ENCODE measurements around the gene ORM1.
"Not testable (repeated sequence)": the region's sequence is repeated elsewhere in the genome, so short reads cannot be mapped to it uniquely, and the experiment has no call there.

Gene ORM1

DNA sequence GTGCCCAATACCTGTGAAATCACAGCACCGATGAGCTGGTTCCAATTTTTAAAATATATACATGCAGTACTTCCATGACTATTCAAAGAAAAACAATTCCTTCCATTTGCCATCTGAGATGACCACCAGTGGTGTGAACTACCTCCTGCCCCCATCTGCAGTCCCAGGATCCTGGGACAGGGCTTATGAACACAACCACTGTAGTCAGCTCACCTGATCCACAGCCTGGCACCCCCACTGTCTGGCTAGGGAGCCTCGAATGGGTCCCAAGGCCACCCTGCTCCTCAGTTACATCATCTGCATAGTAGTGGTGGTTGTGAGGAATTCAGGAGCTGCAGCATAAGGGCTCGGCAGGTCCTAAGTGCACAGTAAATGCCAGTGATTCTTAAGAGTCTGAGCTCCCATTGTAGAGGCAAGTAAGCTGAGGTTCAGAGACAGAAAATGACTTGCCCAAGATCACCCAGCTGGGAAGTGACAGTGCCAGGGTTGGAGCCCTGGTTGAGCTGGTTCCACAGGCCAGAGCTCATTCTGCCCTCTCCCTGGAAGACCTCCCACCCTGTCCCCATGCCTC lies 2.9 kb downstream of the ORM1 start:
- DNase-seq = not testable (repeated sequence)

DNA sequence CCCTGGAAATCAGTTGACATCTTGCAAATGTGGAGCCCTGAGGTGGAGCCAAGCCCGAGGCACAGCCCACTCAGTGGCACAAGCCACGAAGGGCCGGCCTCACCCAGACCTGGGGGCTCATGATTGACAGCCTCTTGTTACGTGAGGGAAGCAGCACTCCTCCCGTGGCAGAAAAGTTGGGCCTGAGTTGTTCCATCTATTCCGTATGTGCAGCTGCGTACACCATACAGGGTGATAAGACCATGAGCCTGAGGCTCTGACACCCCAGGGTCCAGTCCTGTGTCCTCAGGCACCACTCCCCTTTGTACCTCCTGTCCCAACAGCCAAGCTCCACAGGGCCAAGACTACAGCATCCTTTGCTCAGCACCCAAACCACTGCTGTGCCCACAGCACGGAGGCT lies 4.9 kb downstream of the ORM1 start:
- no peak for DNase-seq

DNA sequence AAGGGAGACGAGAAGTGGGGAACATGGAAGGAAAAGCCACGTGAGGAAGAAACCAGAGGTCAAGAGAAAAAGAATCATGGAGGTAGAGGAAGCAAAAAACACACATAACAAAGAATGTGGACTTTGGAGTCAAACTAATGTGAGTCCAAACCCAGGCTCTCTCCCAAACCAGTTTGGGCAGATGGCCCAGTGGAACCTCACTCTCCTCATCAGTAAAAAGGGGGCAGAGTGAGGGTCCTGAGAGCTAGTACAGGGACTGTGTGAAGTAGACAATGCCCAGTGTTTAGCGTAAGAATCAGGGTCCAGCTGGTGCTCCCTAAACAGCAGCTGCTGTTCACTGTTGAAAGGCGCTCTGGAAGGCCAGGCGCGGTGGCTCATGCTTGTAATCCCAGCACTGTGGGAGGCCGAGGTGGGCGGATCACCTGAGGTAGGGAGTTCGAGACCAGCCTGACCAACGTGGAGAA lies 5.5 kb downstream of the ORM1 start:
- DNase-seq = not testable (repeated sequence)

DNA sequence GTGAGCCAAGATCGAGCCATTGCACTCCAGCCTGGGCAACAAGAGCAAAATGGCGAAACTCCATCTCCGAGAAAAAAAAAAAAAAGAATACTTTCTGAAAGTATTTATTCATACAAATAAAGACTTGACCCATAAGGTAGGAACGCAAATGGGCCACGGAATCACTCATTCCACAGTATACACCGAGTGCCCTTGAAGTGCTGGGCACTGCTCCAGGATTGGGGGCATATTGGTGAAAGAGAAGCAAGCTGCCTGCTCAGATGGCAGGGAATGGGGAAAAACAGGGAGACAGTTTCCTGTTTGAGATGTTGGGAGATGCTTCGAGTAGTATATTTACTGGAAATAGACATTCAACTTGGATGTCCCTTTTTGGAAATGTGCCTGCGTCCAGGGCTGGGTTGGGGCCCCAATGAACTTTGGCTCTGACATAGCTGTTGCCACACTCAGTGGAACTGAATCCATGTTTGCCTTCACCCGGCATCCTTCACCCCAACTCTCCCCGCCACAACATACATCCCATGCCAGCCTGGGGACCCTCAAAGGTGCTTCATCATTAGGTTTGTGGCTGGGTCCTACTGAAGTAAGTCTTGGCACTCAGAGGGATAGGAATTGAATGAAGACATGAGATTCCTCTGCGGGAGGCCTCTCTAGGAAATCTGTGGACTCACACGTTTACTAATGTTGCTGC lies 6.2 kb downstream of the ORM1 start:
- DNase-seq = not testable (repeated sequence)

DNA sequence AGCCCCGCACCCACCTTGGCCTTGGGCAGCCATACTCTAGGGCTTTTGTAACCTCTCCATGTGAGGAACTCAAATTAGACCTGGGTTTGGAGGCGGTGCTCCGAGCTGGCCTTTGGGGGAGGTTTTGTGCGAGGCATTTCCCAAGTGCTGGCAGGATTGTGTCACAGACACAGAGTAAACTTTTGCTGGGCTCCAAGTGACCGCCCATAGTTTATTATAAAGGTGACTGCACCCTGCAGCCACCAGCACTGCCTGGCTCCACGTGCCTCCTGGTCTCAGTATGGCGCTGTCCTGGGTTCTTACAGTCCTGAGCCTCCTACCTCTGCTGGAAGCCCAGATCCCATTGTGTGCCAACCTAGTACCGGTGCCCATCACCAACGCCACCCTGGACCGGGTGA lies 6.7 kb downstream of the ORM1 start, which contains the start of gene ORM2:
Gene ORM2, plus strand, starts transcription at position 245 of the 398 bp plus-strand sequence. Its CDS starts 36 bp downstream, at position 281.
- DNase-seq = not testable (repeated sequence)

DNA sequence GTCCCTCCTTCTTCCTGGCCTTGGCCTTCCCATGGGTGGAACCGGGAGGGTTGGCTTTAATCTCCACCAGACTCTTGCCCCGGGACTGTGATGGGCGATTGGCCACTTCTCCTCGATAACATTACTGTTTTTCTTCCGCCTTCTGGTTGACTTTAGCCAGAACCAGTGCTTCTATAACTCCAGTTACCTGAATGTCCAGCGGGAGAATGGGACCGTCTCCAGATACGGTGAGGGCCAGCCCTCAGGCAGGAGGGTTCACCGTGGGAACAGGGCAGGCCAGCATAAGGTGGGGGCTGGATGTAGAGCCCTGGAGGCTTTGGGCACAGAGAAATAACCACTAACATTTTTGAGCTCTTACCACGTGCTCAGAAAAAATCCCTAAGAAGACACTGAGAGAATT lies 7.7 kb downstream of the ORM1 start:
- DNase-seq = no peak

DNA sequence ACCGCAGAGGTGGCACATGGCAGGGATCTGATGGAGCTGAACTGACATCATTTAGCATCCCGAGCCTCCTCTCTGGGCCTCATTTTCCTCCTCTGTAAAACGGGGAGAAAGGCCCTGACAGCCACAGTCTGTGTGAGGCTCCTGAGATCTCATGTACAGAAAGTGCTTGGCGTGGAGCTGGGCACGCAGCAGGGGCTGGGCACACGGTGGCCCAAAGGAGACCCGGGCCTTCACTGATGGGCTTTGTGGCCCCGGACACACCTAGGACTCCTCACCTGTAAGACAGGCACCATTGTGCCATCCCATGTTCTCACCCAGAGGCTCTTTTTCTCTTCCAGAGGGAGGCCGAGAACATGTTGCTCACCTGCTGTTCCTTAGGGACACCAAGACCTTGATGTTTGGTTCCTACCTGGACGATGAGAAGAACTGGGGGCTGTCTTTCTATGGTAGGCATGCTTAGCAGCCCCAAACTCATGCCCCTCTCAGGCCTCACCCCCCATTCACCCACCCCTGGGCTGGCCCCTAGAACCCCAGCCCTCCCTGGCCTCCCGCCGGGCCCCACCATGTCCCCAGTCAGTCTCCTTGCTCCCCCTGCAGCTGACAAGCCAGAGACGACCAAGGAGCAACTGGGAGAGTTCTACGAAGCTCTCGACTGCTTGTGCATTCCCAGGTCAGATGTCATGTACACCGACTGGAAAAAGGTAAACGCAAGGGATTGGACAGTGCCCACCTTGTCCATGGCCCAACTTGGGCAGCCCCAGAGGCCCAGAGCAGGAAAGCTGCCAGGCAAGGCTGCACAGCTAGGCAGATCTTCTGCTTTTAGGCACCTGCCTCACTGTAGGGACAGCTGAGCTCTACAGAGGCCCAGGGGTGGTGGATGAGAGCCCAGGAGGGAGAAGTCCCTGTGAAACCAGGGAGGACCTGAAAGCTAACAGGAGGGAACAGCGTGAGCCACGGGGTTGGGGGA lies 8.6 kb downstream of the ORM1 start:
- DNase-seq = not testable (repeated sequence)

DNA sequence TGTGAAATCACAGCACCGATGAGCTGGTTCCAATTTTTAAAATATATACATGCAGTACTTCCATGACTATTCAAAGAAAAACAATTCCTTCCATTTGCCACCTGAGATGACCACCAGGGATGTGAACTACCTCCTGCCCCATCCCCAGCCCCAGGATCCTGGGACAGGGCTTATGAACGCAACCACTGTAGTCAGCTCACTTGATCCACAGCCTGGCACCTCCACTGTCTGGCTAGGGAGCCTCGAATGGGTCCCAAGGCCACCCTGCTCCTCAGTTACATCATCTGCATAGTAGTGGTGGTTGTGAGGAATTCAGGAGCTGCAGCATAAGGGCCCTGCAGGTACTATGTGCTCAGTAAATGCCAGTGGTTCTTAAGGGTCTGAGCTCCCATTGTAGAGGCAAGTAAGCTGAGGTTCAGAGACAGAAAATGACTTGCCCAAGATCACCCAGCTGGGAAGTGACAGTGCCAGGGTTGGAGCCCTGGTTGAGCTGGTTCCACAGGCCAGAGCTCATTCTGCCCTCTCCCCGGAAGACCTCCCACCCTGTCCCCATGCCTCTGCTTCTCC lies 9.7 kb downstream of the ORM1 start:
- DNase-seq = not testable (repeated sequence)

DNA sequence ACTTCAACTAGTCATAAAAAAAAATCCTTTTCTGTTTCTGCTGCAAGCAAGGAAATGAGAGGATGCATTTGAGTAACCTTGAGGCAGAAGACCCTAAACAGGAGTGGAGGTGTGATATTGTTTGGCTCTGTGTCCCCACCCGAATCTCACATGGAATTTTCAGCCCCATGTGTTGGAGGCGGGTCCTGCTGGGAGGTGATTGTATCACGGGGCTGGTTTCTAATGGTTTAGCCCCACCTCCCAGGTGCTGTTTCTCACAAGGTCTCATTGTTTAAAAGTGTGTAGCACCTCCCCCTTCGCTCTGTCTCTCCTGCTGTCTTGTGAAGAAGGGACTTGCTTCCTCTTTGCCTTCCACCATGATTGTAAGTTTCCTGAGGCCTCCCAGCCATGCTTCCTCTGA lies 10.8 kb downstream of the ORM1 start:
- DNase-seq = not testable (repeated sequence)

DNA sequence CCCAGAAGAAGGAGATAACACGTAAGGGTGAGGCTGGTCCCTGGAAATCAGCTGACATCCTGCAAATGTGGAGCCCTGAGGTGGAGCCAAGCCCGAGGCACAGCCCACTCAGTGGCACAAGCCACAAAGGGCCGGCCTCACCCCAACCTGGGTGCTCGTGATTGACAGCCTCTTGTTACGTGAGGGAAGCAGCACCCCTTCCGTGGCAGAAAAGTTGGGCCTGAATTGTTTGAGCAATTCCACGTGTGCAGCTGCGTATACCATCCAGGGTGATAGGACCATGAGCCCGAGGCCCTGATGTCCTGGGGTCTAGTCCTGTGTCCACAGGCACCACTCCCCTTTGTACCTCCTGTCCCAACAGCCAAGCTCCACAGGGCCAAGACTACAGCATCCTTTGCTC lies 11.6 kb downstream of the ORM1 start:
- DNase-seq = no peak

DNA sequence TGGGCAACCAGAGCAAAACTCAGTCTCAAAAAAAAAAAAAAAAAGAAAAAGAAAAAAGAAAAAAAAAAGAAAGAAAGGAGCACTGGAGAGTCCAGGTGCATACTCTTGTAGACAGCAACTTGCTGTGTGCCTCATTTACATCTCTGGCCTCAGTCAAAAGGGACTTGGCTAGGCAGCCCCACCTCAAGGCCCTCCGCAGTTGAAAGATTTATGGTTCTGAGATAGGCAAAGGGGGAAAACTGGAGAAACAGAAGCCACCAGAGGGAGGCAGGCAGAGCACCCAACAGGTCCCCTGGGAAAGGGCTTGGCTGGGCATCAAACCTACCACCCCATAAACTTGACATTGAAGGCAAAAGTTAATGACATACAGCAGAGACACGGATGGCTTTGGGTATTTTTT lies 12.8 kb downstream of the ORM1 start:
- DNase-seq = no peak

DNA sequence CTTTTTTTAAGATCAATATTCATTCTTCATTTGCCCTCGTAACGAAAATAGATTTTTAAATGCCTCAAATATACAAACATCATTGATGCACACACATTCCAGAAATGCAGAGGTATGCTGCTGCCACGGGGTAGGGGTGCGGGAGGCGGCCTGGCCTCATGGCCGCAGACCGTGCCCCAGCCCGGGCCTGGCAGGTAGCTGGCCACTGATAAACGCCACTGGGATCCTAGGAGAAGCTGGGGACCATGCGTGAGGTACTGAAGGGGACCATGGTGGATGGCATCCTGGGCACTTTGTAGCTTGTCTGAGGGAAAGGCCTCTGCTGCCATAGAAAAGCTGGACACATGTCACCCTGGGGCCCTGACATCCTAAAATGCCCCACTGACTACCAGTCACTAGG lies 13.3 kb downstream of the ORM1 start:
- DNase-seq = no peak

DNA sequence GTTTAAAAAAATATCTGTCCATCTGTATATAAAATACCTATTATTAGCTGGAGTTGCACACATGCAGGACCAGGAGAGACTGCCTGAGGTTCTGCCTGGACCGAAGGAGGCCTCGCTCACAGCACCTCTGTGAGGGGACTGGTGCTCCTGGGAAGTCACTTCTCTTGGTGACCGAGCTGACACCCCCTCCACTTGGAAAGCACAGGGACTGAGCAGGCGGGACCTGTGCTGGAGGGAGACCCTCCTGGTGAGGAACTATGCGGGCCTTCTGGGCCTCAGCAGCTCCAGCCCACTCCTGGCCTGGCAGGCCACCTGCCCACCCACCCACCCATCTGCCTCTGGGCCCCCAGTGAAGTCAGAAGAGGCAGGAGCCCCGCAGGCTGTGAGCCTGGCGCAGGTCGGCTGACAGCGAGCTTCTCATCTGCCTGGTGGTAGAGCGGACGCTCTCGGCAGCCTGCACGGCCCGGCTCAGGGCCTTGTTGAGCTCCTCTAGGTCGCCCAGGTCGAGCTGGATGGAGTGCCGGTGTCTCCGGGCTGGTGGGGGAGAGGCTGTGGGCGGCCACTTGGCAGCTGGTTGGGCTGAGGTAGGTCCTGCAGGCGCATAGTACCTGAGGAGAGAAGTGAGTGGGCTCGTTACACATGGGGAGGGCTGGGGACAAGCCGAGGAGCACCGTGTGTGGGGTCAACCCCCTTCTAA lies 13.9 kb downstream of the ORM1 start:
- DNase-seq = no peak

DNA sequence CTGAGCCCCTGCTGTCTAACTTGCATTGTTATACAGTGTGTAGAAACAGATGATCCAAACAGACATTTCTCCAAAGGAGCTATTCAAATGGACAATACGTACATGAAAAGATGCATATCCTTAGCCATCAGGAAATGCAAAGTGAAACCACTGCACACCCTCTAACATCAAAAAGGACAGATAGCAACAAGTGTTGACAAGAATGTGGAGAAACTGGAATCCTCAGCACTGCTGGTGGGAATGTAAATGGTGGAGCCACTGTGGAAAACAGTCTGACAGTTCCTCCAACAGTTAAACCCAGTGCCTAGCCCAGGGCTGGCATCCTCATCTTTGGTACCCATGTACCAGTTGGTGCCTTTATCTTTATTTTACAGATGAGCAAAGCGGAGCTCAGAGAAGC lies 15.3 kb downstream of the ORM1 start:
- DNase-seq = no peak

DNA sequence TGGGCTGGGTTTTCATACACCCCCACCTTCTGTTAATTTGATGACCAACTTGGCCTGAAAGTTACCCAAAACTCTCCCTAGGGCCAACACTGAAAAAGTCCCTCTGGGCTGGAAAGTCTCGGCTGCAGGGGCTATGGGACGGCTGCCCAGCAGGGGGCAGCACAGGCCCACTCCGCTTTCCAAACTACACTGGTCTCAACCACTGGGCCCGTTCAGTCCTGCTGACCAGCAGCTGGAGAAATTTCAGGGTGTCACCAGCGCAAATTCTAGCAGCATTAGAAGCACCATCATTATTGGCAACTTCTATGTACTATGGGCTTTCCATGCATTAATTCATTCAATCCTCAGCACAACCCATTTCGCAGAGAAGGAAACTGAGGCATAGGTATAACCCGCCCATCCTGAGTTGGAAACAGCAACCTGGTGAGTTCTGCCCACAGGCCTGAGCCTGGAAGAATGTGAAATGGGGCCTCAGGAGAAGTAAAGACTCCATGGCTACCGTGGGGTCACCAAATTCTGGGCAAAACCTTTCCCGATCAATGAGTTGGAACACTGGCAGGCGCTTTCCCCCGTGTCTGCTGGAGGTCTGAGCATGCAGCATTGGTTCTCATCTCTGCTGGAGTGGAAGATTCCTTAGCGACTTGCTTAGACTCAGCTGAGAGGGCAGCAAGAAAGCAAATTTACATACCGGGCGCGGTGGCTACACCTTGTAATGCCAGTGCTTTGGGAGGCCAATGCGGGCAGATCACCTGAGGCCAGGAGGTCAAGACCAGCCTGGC lies 16.4 kb downstream of the ORM1 start:
- DNase-seq = peak; percentile 59

DNA sequence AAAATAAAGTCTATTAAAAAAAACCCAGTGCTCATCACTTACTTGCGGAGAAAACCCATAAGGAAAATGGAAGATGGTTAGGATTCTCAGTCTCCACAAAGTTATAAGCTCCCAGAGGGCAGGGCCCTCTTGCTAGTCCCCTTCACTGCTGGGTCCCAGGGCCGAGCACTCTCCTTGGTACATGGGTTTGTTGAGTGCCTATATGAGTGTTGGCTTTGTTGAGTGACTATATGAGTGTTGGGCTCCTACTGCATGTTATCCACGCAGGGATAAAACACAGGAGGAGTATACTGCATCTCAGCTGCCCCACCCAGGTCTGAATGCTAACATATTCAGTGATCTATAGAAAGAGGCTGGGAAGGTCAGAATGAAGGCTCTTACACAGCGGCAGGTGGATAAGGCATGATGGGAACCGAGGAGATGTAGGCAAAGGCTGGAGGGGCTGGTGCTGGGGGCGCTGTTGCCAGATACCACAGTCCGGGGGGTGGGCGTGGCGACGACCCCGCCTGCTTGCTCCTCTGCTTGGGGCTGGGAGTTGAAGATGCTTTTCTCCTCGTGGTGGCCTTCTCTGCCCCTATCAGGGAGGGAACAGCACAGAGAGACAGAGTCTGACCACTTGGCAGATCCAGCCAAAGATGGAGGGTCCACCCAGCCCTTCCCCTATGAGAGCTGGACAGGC lies 18.4 kb downstream of the ORM1 start:
- DNase-seq = no peak

DNA sequence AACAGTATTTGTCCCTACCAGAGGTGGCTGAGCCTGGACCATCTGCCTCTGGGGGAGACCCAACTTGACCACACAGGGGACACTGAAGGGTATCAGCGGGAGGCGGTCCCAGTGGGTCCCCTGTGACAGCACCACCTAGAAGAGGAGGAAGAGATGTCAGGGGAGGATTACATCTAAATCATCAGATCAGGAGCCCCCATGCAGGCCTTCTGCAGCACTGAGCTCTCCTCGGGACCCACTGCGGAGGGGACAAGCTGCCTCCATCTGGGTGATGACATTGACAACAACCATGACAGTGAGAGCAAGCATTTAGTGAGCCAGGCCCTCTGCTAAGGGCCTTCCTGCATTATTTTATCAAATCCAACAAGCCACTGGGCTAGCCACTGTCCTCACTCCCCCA lies 19.1 kb downstream of the ORM1 start:
- DNase-seq = no peak

DNA sequence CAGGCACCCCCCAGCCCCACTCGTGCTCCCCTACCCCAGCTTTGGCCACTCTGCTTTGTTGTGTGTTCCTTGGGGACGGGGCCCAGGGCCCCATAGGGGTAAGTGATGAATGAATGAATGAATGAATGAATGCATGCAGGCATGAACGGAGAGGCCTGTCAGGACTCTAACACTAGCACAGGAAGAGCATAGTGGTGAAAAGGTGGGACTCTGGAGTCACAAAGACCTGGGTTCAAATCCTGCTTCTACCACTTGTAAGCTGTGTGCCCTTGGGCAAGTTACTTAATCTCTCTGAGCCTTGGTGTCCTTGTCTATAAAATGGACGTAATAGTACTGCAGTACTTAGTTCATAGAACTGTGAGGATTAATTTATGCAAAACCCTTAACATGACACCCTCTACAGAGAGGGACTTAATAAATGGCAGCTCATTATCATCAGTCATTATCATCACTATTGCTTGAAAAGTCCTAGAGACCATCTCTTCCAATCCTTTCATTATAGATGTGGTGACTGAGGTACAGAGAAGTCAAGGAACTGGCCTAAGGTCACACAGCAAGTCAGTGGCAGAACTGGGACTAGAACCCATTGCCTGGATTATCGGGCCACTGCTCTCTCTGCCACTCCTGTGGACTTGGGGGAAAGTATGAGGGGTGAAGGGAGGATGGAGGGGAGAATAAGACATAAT lies 20.0 kb downstream of the ORM1 start:
- no peak for DNase-seq

DNA sequence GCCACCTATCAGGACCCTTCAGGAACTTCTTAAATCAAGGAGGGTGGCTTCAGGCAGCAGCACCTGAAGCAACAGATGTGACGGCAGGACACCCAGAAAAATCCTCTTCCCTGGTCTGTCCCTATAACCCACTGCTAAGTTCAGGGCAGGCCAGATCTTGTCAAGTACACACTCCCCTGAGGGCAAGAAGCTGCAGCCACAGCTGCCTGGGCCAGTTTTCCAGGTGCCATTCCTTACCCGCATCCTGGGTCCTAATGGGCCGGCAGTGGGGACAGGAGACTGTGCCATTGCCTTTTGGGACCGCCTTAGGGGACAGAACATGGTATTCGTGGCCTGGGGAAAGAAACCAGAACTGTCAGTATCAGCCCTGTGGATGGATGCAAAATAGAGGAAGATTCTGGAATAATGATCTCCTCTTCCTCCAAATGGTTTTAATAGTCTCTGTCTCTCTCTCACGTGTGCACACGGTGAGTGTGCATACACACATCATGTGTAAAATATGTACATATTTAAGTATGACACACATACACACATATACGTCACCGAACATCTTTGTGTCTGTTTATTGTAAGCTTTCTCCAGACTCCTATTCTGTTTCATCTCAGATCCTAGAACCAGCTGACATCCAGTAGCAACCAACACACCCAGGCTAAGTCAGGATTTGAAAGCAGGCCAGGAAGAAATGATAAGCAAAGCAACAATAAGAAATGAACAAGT lies 20.7 kb downstream of the ORM1 start:
- no peak for DNase-seq

DNA sequence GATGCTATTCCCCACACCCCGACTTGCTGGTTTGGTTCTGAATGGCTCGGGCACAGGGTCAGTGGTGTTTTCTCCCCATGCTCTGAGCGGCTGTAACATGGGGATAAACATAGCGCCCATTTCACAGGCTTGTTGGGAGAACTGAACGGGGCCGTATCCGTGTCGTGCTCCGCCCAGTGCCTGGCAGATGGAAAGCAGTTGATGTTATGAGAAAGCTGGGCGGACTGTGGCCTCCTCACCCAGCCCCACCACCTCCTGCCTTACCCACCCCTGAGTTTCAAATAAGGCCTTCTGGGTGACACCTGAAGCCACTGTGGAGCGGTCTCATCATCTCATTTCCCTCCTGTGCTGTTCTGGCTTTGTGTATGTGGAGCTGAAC lies 21.3 kb downstream of the ORM1 start:
- no peak for DNase-seq

Data from CD4-positive, alpha-beta T cell treated with Interleukin-15 for 1 hour (primary cell).